Pancreas (tissue), 10 donors: ENCODE data around the gene PCBD1. TPM values are rescaled to one million over a fixed set of nuclear protein-coding genes. Genes with fewer than 3 reads are reported as not detected.

Experiments
- ATAC-seq, 4 donors: fragments of 200-7000 bp; cut with Tn5 transposase; one replicate each; pipeline versions ENCODE4 v1.8.0 to v1.9.1; 2020; ENCODE audit warnings: mild to moderate bottlenecking in 4 of 4, moderate library complexity in 4 of 4
- DNase-seq, 6 donors: peaks; one replicate each; pipeline ENCODE4 v3.0.0-alpha.2; 2020
- FAIRE-seq: peaks from 2 replicates; lab custom pipeline; 2012; peaks lifted over from hg19 to GRCh38; lab: Jason Lieb, UNC
- H3K27ac ChIP-seq, 4 donors: fragments of 200-600 bp; sonication (generic); 1 replicate in 3 of 4; 2 replicates in 1 of 4; pipeline versions ENCODE4 v1.5.0 to v1.8.0; 2020
- H3K27me3 ChIP-seq, 4 donors: fragments of 200-600 bp; one replicate each; pipeline ENCODE4 v1.8.0; 2021
- H3K36me3 ChIP-seq, 3 donors: fragments of 200-600 bp; sonication (generic) in 1 of 3; one replicate each; pipeline versions ENCODE4 v1.5.0 to v1.8.0; 2020 to 2021
- H3K4me1 ChIP-seq, 3 donors: fragments of 200-600 bp; one replicate each; pipeline ENCODE4 v1.8.0; 2021
- H3K4me3 ChIP-seq, 4 donors: fragments of 200-600 bp; sonication (generic) in 2 of 4; one replicate each; pipeline versions ENCODE4 v1.5.0 to v1.8.0; 2020 to 2021
- H3K9me3 ChIP-seq, 4 donors: fragments of 200-600 bp; one replicate each; pipeline ENCODE4 v1.8.0; 2021
- CTCF ChIP-seq, 4 donors: fragments of 200-600 bp; sonication (generic) in 3 of 4; IDR thresholded peaks; one replicate each; pipeline versions ENCODE4 v1.5.0 to v1.8.0; 2021; ENCODE audit warnings: antibody characterized with exemption in 4 of 4
- WGBS, 2 donors: extraction: QIAGEN DNeasy Blood & Tissue Kit; methylation state at CpG; one replicate each; pipeline ENCODE4 v1.1.7; 2013; 5-methylcytosine and 5-hydroxymethylcytosine counted together
- intact Hi-C, 3 donors: fragments of 100-400 bp; cut with DNase I; formaldehyde crosslinking; loops; one replicate each; pipeline versions ENCODE4 v1.11.1 to v1.14.2; 2022
- polyA plus RNA-seq, 2 donors: library from polyadenylated mRNA; stranded (reverse); fragments of 200-250 nt; gene quantifications; one replicate each; pipeline ENCODE4 v1.2.3, GENCODE V29; 2013
- total RNA-seq, 6 donors: library from RNA; stranded (reverse); fragmentation: NEBNext Ultra II Directional in 4 of 6; extraction: Animal tissue kit (Norgen Biotek cat#: 25700) in 4 of 6; gene quantifications; one replicate each; pipeline versions ENCODE4 v1.2.1 to v1.2.4, GENCODE V29; 2021 to 2023
- donor health status: healthy with polysubstance abuse.
- donor health status: DM: no; HTN: no; CAD: no; lungs with moderate emphysema.
- donor health status: DM: no; HTN: no; CAD: no.
- donor health status: control.
- donor health status: control.
- donor health status: Bipolar disorder and iron deficiency.
- donor health status: DM: yes; HTN: yes; CAD: no.
- donor health status: DM: no; HTN: no; CAD: no.
- donor health status: DM: no; HTN: no; CAD: no.
- donor health status: DM: yes; HTN: yes; CAD: no.

The PCBD1 gene
- total RNA-seq (10 to 100 TPM; 63.6 to 81.1 (median 76.7) TPM), polyA plus RNA-seq (10 to 100 TPM; 77.1 to 95.9 TPM)

- intact Hi-C loops, result no loop called here
- Histone ChIP-seq H3K4me3 (peak within 1 kb of the TSS; percentile 65 to 97 (median 86)), H3K27ac (peak within 1 kb of the TSS; percentile 85 to 97 (median 94)), H3K4me1 (peaks cover 21 to 31% (median 22%) of the 10 kb centered on the region in 3 donors), H3K27me3 (no peaks in the 10 kb centered on the region), H3K36me3 (peaks cover 0 to 8% (median 8%) of the 10 kb centered on the region in 3 donors), H3K9me3 (no peaks in the 10 kb centered on the region)
- no peak for TF ChIP-seq CTCF (IDR thresholded peaks at IDR 0.05)
- no peak for FAIRE-seq
- WGBS, 2 donors, result 1% methylated on average over 68 to 85 of the region's 85 CpGs
- DNase-seq, result peak; percentile 81 to 94 (median 88)
- ATAC-seq, result peak; percentile 85 to 94 (median 92)
These were observed at the start of gene PCBD1 for GRCh38 chr10:70887804-70888800. TSS of gene PCBD1 (minus strand) at chr10:70888565. CDS start at chr10:70888533, 32 bp downstream.

- Histone ChIP-seq H3K9me3 (no peaks in the 10 kb centered on the region), H3K27me3 (no peaks in the 10 kb centered on the region), H3K36me3 (no peaks in the 10 kb centered on the region), H3K27ac (no peak overlapping the region), H3K4me1 (no peaks in the 10 kb centered on the region), H3K4me3 (no peak overlapping the region)
- WGBS, 2 donors, result 85 to 89% methylated on average over 7 of the region's 7 CpGs
- no peak for DNase-seq
- ATAC-seq, result no peak
- no peak for TF ChIP-seq CTCF (IDR thresholded peaks at IDR 0.05)
- FAIRE-seq, result no peak
- intact Hi-C loops, result no loop called here
These were observed 49.3 kb upstream of the PCBD1 start for GRCh38 chr10:70937661-70938060.

GRCh38 chr10:70936111-70936510 is 47.7 kb upstream of the PCBD1 start:
- Histone ChIP-seq H3K4me3 (no peak overlapping the region), H3K9me3 (no peaks in the 10 kb centered on the region), H3K36me3 (no peaks in the 10 kb centered on the region), H3K27me3 (no peaks in the 10 kb centered on the region), H3K27ac (no peak overlapping the region), H3K4me1 (no peaks in the 10 kb centered on the region)
- WGBS, 2 donors, result 76 to 85% methylated on average over 6 of the region's 6 CpGs
- DNase-seq (no peak), ATAC-seq (no peak), FAIRE-seq (no peak)
- intact Hi-C loops, result no loop called here
- no peak for TF ChIP-seq CTCF (IDR thresholded peaks at IDR 0.05)

GRCh38 chr10:70935631-70936030 is 47.3 kb upstream of the PCBD1 start:
- Histone ChIP-seq H3K4me1 (no peaks in the 10 kb centered on the region), H3K27me3 (no peaks in the 10 kb centered on the region), H3K9me3 (no peaks in the 10 kb centered on the region), H3K27ac (no peak overlapping the region), H3K4me3 (no peak overlapping the region), H3K36me3 (no peaks in the 10 kb centered on the region)
- no peak for ATAC-seq
- intact Hi-C loops, result no loop called here
- WGBS, 2 donors, result 82 to 87% methylated on average over 10 of the region's 10 CpGs
- FAIRE-seq, result no peak
- no peak for TF ChIP-seq CTCF (IDR thresholded peaks at IDR 0.05)
- no peak for DNase-seq
